Astrocyte of the cerebellum (primary cell): ENCODE results near the gene AAK1.

Experiments
- DNase-seq: peaks from one replicate; pipeline ENCODE4 v3.0.0-alpha.2; 2011; ENCODE audit warnings: low read depth
- H3K4me3 ChIP-seq: 2 replicates; pipeline ENCODE4 v1.5.1; 2011; ENCODE audit warnings: mild to moderate bottlenecking, low read depth, low read length, moderate library complexity
- CTCF ChIP-seq: IDR thresholded peaks from 2 replicates; pipeline ENCODE4 v1.5.1; 2012; ENCODE audit warnings: low read length, low read depth, moderate library complexity, mild to moderate bottlenecking; ENCODE audit errors: missing control alignments
- in situ Hi-C: cut with HindIII; loops from 2 replicates; pipeline ENCODE4 v1.10.0; 2017; ENCODE audit warnings: low sequenced_read_pairs

Gene AAK1

DNA sequence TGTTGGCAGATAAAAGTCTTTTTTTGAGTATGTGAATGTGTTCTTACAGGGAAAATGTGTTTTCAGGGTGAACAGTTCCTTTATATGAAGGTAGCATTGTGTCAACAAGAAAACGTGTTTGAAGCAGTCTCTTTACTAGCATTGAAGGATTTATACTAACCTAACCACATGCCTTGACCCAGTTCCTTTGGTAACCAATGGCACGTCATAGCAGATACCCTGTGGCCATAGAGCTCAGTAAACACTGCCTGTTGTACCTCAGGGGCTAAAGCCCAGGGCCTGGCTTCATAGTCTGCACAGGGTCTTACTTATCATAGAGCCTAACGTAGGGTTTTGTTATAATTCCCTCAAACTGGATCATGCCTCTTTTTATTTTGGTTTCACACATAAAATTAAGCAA, 174.2 kb downstream of the AAK1 start:
- no peak for DNase-seq
- no peak overlapping the region for H3K4me3 ChIP-seq
- no peak for TF ChIP-seq CTCF
- in situ Hi-C loops: no loop called here

- H3K4me3 ChIP-seq: no peak overlapping the region
- no peak for DNase-seq
- no peak for TF ChIP-seq CTCF
- in situ Hi-C loops: no loop called here
These were observed 176.8 kb downstream of the AAK1 start for GRCh38 chr2:69466728-69467127.

DNA sequence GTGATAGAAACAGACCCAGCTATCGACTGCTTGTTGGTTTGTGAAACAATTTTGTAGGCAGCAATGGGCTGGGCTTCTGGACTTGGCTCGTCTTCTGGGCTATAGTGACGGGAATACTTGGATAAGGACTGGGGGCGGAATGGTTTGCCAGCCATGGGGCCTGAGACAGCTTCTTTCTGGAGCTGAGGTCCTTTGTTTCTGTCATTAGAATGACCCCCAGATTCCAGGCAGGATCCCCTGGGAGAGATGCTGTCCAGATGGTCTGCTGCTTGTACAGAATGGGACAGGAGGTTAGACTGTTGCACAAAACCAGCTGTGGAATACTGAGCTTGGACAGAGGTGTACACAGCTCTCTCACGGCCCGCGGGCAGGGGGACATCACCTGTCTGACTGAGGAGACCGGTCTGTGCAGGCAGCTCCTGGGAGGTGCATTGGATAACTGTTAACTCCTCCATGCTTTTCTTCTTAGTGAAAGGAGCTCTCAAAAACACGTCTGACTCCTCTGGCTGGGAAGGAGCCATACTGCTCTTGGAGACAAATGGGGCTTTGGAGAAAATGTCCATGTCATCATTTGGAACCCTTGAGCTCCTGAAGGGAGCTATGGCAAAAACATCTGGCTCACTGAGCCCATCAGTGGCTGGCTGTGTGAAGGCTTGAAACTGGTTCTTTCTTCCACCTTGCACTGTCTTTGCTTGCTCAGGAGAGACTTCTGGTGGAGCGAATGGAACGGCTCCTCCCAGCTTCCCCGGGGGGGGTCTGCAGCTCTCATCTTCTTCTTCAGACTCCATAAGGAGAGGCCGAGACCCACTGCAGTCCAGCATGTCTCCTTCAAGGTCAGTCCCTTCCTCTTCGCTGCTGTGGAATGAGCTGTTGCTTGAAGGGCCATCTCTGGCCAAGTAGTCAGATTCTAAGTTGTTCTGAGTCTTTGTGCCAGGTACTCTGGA, 177.8 kb downstream of the AAK1 start:
- in situ Hi-C loops: no loop called here
- no peak for DNase-seq
- no peak overlapping the region for H3K4me3 ChIP-seq
- no peak for TF ChIP-seq CTCF

GRCh38 chr2:69464575-69464974, 179.0 kb downstream of the AAK1 start:
- in situ Hi-C loops: no loop called here

GRCh38 chr2:69462780-69463179, 180.8 kb downstream of the AAK1 start:
- no peak for TF ChIP-seq CTCF
- H3K4me3 ChIP-seq: no peak overlapping the region
- in situ Hi-C loops: no loop called here
- no peak for DNase-seq

More at GRCh38 chr2:69464575-69464974, 179.0 kb downstream of the AAK1 start:
- no peak for TF ChIP-seq CTCF
- H3K4me3 ChIP-seq: no peak overlapping the region
- no peak for DNase-seq

DNA sequence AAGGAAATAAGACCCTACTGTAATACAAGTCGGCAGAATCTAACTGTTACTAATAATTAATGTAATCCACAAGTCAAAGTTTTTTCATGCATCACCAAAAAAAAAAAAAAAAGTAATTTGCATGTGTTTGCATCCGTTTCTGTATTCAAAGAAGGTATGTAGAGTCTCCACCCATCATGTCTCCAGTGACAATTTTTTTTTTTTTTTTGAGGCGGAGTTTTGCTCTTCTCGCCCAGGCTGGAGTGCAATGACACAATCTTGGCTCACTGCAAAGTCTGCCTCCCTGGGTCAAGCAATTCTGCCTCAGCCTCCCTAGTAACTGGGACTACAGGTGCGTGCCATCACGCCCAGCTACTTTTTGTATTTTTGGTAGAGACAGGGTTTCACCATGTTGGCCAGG, 182.1 kb downstream of the AAK1 start:
- in situ Hi-C loops: no loop called here
- TF ChIP-seq CTCF: no peak
- no peak overlapping the region for H3K4me3 ChIP-seq

More for the DNA sequence above, 182.1 kb downstream of the AAK1 start:
- no peak for DNase-seq
